Kidney (tissue), 14 donors: ENCODE results near the gene CT47C1. TPM values are rescaled to one million over a fixed set of nuclear protein-coding genes. Genes with fewer than 3 reads are reported as not detected.

Experiments
- DNase-seq, 5 donors: peaks; one replicate each; pipeline ENCODE4 v3.0.0-alpha.2; 2013 to 2020
- FAIRE-seq: peaks from 2 replicates; lab custom pipeline; 2012; peaks lifted over from hg19 to GRCh38; lab: Jason Lieb, UNC
- H3K27ac ChIP-seq, 2 donors: one replicate each; pipeline ENCODE4 v1.7.0; 2013; ENCODE audit warnings: low read depth in 2 of 2, low read length in 2 of 2, inconsistent platforms in 1 of 2
- H3K27me3 ChIP-seq: one replicate; pipeline ENCODE4 v1.7.1; 2013; ENCODE audit warnings: low read length, inconsistent platforms; ENCODE audit not compliant: control insufficient read depth, insufficient read depth
- H3K36me3 ChIP-seq, 3 donors: one replicate each; pipeline versions ENCODE4 v1.7.0 to v1.7.1; 2013; ENCODE audit warnings: low read length in 3 of 3, control low read depth in 1 of 3, inconsistent platforms in 1 of 3; ENCODE audit not compliant: insufficient read depth in 3 of 3, control insufficient read depth in 2 of 3
- H3K4me1 ChIP-seq, 3 donors: one replicate each; pipeline versions ENCODE4 v1.7.0 to v1.7.1; 2013; ENCODE audit warnings: low read length in 3 of 3, inconsistent platforms in 1 of 3, low read depth in 1 of 3; ENCODE audit not compliant: control insufficient read depth in 2 of 3, insufficient read depth in 2 of 3
- H3K4me3 ChIP-seq, 3 donors: one replicate each; pipeline versions ENCODE4 v1.7.0 to v1.8.1; 2013; ENCODE audit warnings: low read length in 3 of 3, control low read depth in 1 of 3, inconsistent platforms in 1 of 3
- H3K9ac ChIP-seq, 3 donors: one replicate each; pipeline versions ENCODE4 v1.7.0 to v1.7.1; 2013; ENCODE audit warnings: low read length in 3 of 3, control low read depth in 1 of 3, inconsistent platforms in 1 of 3
- H3K9me3 ChIP-seq, 3 donors: one replicate each; pipeline versions ENCODE4 v1.7.0 to v1.7.1; 2013; ENCODE audit warnings: low read length in 3 of 3, control low read depth in 1 of 3, inconsistent platforms in 1 of 3; ENCODE audit not compliant: control insufficient read depth in 2 of 3, insufficient read depth in 1 of 3
- intact Hi-C: fragments of 100-400 bp; cut with DNase I; formaldehyde crosslinking; loops from one replicate; pipeline ENCODE4 v1.11.1; 2022
- polyA plus RNA-seq: library from polyadenylated mRNA; stranded (reverse); fragments of 350-450 nt; fragmentation: Illumina TruSeq; extraction: RNeasy Lipid Tissue Mini Kit (QIAGEN cat#74804); gene quantifications from one replicate; pipeline ENCODE4 v1.2.3, GENCODE V29; 2014; ENCODE audit warnings: low read depth, low replicate concordance; ENCODE audit not compliant: insufficient read depth
- total RNA-seq: library from RNA; stranded (reverse); fragmentation: NEBNext Ultra II Directional; extraction: Animal tissue kit (Norgen Biotek cat#: 25700); gene quantifications from one replicate; pipeline ENCODE4 v1.2.1, GENCODE V29; 2021
- TF ChIP-seq, protein P1 (sequence below): IDR thresholded peaks from 3 replicates; pipeline ENCODE4 v1.5.1; 2012; ENCODE audit warnings: mild to moderate bottlenecking, moderate library complexity, borderline replicate concordance; ENCODE audit not compliant: insufficient read depth; ENCODE audit errors: extremely low read depth
- donor health status: control.
- donor health status: control.
- donor health status: control.
- donor health status: control.
- donor health status: control.
- donor health status: DM: yes; HTN: yes; CAD: no.
- donor health status: Normal renal cell carcinoma (clear cell type).

The CT47C1 gene
- total and polyA plus RNA-seq, 2 donors from 2014 or later: not detected

DNA sequence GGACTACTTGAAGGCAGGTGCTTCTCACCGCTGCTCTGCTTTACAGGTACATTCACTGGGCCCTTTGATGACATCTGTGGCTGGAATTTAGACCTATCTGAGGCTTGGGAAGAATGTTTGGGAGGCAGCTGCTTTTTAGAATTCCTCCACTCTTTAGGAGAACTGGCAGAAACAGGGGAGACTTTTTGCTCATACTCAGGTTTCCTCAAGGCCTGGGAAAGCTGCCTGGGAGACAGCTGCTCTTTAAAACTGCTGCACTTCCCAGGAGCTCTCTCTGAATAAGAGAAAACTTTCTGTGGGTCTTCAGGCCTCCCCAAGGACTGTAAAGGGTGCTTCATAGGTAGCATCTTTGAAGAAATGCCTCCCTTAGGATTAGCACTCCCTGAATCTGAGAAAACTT lies 14.3 kb downstream of the CT47C1 start:
- Histone ChIP-seq H3K4me3 (no peak overlapping the region), H3K36me3 (no peaks in the 10 kb centered on the region), H3K9ac (no peak overlapping the region), H3K27me3 (no peaks in the 10 kb centered on the region), H3K4me1 (no peaks in the 10 kb centered on the region), H3K27ac (no peak overlapping the region), H3K9me3 (no peaks in the 10 kb centered on the region)
- DNase-seq: peak in 1 of 5 donors; percentile 3
- FAIRE-seq: no peak
- intact Hi-C loops: no loop called here
- TF ChIP-seq, protein P1, sequence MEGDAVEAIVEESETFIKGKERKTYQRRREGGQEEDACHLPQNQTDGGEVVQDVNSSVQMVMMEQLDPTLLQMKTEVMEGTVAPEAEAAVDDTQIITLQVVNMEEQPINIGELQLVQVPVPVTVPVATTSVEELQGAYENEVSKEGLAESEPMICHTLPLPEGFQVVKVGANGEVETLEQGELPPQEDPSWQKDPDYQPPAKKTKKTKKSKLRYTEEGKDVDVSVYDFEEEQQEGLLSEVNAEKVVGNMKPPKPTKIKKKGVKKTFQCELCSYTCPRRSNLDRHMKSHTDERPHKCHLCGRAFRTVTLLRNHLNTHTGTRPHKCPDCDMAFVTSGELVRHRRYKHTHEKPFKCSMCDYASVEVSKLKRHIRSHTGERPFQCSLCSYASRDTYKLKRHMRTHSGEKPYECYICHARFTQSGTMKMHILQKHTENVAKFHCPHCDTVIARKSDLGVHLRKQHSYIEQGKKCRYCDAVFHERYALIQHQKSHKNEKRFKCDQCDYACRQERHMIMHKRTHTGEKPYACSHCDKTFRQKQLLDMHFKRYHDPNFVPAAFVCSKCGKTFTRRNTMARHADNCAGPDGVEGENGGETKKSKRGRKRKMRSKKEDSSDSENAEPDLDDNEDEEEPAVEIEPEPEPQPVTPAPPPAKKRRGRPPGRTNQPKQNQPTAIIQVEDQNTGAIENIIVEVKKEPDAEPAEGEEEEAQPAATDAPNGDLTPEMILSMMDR: no peak

DNA sequence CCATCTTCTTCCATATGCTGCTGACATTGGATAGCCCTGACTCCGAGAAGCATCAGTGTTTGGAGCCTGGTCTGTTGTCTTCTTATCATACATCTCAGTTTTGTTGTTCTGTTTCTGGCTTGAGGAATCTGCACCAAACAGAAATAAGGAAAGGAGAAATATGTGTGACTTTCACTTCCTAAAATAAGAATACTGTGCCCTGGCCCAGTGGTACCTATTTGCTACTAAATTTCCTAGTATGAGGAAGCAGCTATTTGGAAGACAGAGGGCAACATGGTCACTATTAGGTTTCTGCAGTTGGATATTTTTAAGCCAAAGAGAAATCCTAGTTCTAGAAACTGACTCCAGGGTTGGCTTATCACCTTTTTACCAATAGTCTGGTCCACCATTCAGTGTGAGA lies 16.8 kb downstream of the CT47C1 start:
- intact Hi-C loops: no loop called here
- Histone ChIP-seq H3K9ac (no peak overlapping the region), H3K4me3 (no peak overlapping the region), H3K27me3 (no peaks in the 10 kb centered on the region), H3K4me1 (no peaks in the 10 kb centered on the region), H3K36me3 (no peaks in the 10 kb centered on the region), H3K9me3 (no peaks in the 10 kb centered on the region), H3K27ac (no peak overlapping the region)
- TF ChIP-seq, protein P1: no peak
- no peak for FAIRE-seq
- no peak for DNase-seq

DNA sequence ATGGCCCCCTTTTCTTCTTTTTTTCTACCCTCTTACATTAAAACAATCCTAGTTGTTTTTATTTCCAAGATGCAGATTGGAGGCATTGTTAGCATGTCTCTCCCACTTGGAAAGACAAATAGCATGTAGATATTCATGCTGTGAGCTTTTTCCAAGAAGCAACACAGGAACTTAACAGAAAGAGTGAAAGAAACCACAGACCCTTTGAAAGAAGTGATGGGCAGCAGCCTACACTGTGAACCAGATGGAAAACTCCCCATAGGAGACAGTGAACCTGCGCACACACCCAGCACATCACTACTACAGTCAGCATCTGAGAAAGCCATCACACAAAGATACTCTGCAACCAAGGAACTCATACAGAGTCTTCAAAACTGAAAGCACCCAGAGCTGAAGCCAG lies 17.8 kb downstream of the CT47C1 start:
- no peak overlapping the region for H3K27ac ChIP-seq
- FAIRE-seq (no peak), DNase-seq (no peak)
- TF ChIP-seq, protein P1: no peak
- H3K4me3 ChIP-seq: no peak overlapping the region
- no peaks in the 10 kb centered on the region for H3K27me3 ChIP-seq
- H3K4me1 ChIP-seq: no peaks in the 10 kb centered on the region
- intact Hi-C loops: no loop called here
- H3K9me3 ChIP-seq: no peaks in the 10 kb centered on the region
- H3K36me3 ChIP-seq: no peaks in the 10 kb centered on the region
- no peak overlapping the region for H3K9ac ChIP-seq
